PC-3 (cell line): ENCODE results near the gene CDAN1. TPM values are rescaled to one million over a fixed set of nuclear protein-coding genes. Genes with fewer than 3 reads are reported as not detected.

Source experiments
- ATAC-seq: fragments of 200-7000 bp; cut with Tn5 transposase; 2 replicates; pipeline ENCODE4 v1.9.1; 2020; ENCODE audit warnings: mild to moderate bottlenecking, moderate library complexity
- BruUV-seq: library from RNA; stranded (reverse); fragments of 400-500 nt; replicated peaks from 2 replicates; lab custom pipeline; 2021; lab: Mats Ljungman, UMichigan
- CTCF ChIA-PET: fragments of 300-600 bp; sonication (Branson Sonifier 250); formaldehyde crosslinking; loops from one replicate; lab custom pipeline; 2022; ENCODE audit warnings: antibody characterized with exemption; lab: Charles Lee
- POLR2A ChIA-PET: fragments of 300-600 bp; sonication (Branson Sonifier 250); formaldehyde crosslinking; loops from one replicate; lab custom pipeline; 2022; ENCODE audit warnings: antibody characterized with exemption; ENCODE audit not compliant: unreplicated experiment; lab: Charles Lee
- DNase-seq: peaks from one replicate; pipeline ENCODE4 v3.0.0-alpha.2; 2015
- H2AFZ ChIP-seq: fragments of 300-600 bp; sonication (generic); 2 replicates; pipeline ENCODE4 v1.6.0; 2016; ENCODE audit warnings: antibody characterized with exemption, low read length
- H3F3A ChIP-seq: fragments of 300-600 bp; sonication (generic); one replicate; pipeline ENCODE4 v1.6.0; 2017; ENCODE audit warnings: antibody characterized with exemption, low read length, control low read depth, mild to moderate bottlenecking; ENCODE audit not compliant: unreplicated experiment
- H3K27ac ChIP-seq: fragments of 300-600 bp; sonication (generic); 2 replicates; pipeline ENCODE4 v1.5.1; 2016; ENCODE audit warnings: mild to moderate bottlenecking, low read length
- H3K27me3 ChIP-seq: fragments of 300-600 bp; sonication (generic); 2 replicates; pipeline ENCODE4 v1.6.1; 2016; ENCODE audit warnings: low read length, mixed read lengths
- H3K36me3 ChIP-seq: fragments of 300-600 bp; sonication (generic); 2 replicates; pipeline ENCODE4 v1.6.1; 2016; ENCODE audit warnings: low read depth, mixed run types, low read length, mixed read lengths
- H3K4me1 ChIP-seq: fragments of 300-600 bp; sonication (generic); 2 replicates; pipeline ENCODE4 v1.5.1; 2016; ENCODE audit warnings: low read length; ENCODE audit not compliant: insufficient read depth
- H3K4me2 ChIP-seq: fragments of 300-600 bp; sonication (generic); 2 replicates; pipeline ENCODE4 v1.6.0; 2016; ENCODE audit warnings: low read length
- H3K4me3 ChIP-seq: fragments of 300-600 bp; sonication (generic); 2 replicates; pipeline ENCODE4 v1.5.1; 2016; ENCODE audit warnings: mild to moderate bottlenecking, low read length, mixed read lengths
- H3K79me2 ChIP-seq: fragments of 300-600 bp; sonication (generic); 2 replicates; pipeline ENCODE4 v1.6.1; 2017; ENCODE audit warnings: low read length, mixed read lengths
- H3K9ac ChIP-seq: fragments of 300-600 bp; sonication (generic); 2 replicates; pipeline ENCODE4 v1.6.0; 2016; ENCODE audit warnings: mild to moderate bottlenecking, low read length
- H3K9me2 ChIP-seq: fragments of 300-600 bp; sonication (generic); replicated peaks from 2 replicates; pipeline ENCODE4 v1.6.1; 2016; ENCODE audit warnings: mixed run types, low read length, mixed read lengths
- H3K9me3 ChIP-seq: fragments of 300-600 bp; sonication (generic); 2 replicates; pipeline ENCODE4 v1.6.1; 2016; ENCODE audit warnings: low read length, mixed read lengths
- H4K20me1 ChIP-seq: fragments of 300-600 bp; sonication (generic); 2 replicates; pipeline ENCODE4 v1.6.1; 2016; ENCODE audit warnings: low read length, mixed read lengths
- EZH2 ChIP-seq: fragments of 300-600 bp; sonication (generic); IDR thresholded peaks from one replicate; pipeline ENCODE4 v1.6.1; 2017; ENCODE audit warnings: antibody characterized with exemption, mild to moderate bottlenecking, low read length; ENCODE audit not compliant: unreplicated experiment
- EZH2phosphoT487 ChIP-seq: fragments of 300-600 bp; sonication (generic); IDR thresholded peaks from 2 replicates; pipeline ENCODE4 v1.6.1; 2018; ENCODE audit warnings: mild to moderate bottlenecking, antibody characterized with exemption, low read length, borderline replicate concordance
- intact Hi-C: fragments of 100-400 bp; cut with micrococcal nuclease; formaldehyde crosslinking; loops from 2 replicates; pipeline ENCODE4 v1.9.0; 2023
- total RNA-seq: library from RNA; depleted of rRNA; stranded (reverse); fragments of >200 nt; gene quantifications from 2 replicates; pipeline ENCODE4 v1.2.3, GENCODE V29; 2014
- TF ChIP-seq, protein P1 (sequence below): fragments of 300-600 bp; sonication (generic); conservative IDR thresholded peaks from 2 replicates; pipeline ENCODE4 v1.5.1; 2017; ENCODE audit warnings: antibody characterized with exemption, low read depth, mild to moderate bottlenecking, low read length

The CDAN1 gene
- total RNA-seq, 1 experiment from 2014 or later, result 38.6 TPM

DNA sequence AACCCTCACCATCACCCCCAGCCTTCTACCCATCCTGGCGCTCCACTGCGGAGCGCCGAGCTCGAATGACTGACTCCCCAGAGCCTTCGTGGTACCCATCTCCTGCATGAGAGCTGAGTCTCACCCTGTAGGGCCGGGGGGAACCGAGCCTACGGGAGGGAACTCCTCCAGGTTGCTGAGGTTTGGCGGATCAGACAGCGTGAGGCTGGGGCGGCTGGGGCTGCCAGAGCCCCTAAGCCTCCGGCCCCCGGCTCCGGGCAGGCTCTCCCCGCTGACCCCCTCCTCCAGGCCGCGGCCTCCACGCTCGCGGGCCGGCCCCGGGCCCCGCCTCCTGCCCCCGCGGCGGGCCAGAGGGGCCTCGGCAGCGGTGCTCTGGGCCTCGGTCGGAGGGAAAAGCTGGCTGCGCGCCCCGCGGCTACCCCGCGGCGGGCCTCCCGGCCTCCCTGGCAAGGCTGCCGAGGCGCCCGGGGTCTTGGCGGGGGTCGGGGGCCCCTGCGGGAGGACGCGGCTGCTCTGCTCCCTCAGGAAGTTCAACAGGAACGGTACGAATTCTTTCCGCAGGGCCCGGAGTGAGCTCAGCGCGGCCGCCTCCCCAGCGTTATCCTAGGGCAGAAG lies 643 bp downstream of the CDAN1 start:
- TF ChIP-seq, protein P1, sequence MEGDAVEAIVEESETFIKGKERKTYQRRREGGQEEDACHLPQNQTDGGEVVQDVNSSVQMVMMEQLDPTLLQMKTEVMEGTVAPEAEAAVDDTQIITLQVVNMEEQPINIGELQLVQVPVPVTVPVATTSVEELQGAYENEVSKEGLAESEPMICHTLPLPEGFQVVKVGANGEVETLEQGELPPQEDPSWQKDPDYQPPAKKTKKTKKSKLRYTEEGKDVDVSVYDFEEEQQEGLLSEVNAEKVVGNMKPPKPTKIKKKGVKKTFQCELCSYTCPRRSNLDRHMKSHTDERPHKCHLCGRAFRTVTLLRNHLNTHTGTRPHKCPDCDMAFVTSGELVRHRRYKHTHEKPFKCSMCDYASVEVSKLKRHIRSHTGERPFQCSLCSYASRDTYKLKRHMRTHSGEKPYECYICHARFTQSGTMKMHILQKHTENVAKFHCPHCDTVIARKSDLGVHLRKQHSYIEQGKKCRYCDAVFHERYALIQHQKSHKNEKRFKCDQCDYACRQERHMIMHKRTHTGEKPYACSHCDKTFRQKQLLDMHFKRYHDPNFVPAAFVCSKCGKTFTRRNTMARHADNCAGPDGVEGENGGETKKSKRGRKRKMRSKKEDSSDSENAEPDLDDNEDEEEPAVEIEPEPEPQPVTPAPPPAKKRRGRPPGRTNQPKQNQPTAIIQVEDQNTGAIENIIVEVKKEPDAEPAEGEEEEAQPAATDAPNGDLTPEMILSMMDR, result no peak
- ATAC-seq (peak; percentile 21), DNase-seq (peak; percentile 7)
- Histone ChIP-seq H3K79me2 (peaks cover 22% of the 10 kb centered on the region), H3K27ac (no peak overlapping the region), H3K4me1 (peaks cover 8% of the 10 kb centered on the region), H3K27me3 (no peaks in the 10 kb centered on the region), H3K4me2 (peak overlapping the region; percentile 91), H4K20me1 (no peaks in the 10 kb centered on the region), H3K9me2 (no peaks in the 10 kb centered on the region), H3F3A (no peaks in the 10 kb centered on the region), H3K4me3 (peak overlapping the region; percentile 97), H3K9ac (peak overlapping the region; percentile 81), H3K9me3 (no peaks in the 10 kb centered on the region), H3K36me3 (peaks cover 31% of the 10 kb centered on the region; the same call in 1 of the 2 replicates), H2AFZ (peak overlapping the region; percentile 97)
- no TSS peak for BruUV-seq
- POLR2A ChIA-PET, result no interaction called here
- intact Hi-C loops, result no loop called here
- CTCF ChIA-PET, result no interaction called here

DNA sequence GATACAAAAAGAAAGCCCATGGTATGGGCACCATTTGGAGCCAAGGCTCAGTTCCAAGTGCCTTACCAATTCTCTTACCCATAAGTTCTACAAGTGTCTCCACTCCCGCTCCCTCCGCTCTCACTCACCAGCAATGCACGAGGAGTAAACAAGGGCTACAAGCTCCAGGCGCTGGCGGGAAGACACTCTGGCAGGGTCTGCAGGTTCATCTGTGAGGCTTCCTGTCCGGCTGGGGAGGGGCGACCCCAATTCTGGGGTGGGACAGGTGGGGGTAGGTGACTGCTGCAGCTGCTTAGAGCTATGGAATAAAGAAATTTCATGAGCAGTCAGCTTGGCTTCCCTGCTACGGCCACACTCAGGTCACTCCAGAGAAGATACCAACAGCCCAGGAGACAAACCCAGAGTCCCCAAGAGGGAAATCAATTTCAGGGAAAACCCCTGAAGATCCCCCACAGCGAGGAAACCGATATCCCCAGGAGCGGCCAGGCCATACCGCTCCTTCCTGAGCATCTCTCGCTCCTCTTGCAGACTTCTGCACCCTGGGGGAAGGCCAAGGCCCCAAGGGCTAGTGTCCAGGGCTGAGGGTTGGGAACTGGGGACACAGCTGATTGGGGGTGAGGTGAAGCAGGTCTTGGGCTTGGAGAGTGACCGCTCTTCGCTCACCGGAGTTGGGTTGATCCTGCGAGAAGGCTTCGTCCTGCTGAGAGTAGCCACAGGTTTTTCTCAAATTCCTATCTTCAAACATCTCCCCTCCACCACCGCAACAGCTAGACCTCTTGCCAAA lies 1.4 kb downstream of the CDAN1 start:
- 0 out of 2 replicates have a peak overlapping the region, but pooled peaks have one; percentile 97 for H2AFZ ChIP-seq
- no peaks in the 10 kb centered on the region for H3F3A ChIP-seq
- ChIA-PET CTCF (interaction anchor here (1.6 kb wide), 1 partner anchor 191 kb away, joined by 4 read pairs; no protein-coding TSS in a partner anchor), POLR2A (no interaction called here)
- no peak for ATAC-seq
- no peaks in the 10 kb centered on the region for H3K27me3 ChIP-seq
- TF ChIP-seq EZH2, result no peak
- TF ChIP-seq EZH2phosphoT487, result no peak
- TF ChIP-seq, protein P1, result no peak
- peak overlapping the region; percentile 97 for H3K4me3 ChIP-seq
- H3K9me3 ChIP-seq, result no peaks in the 10 kb centered on the region
- H3K79me2 ChIP-seq, result peaks cover 22% of the 10 kb centered on the region
- peak overlapping the region; percentile 91 for H3K4me2 ChIP-seq
- H3K9ac ChIP-seq, result peak overlapping the region; percentile 81
- intact Hi-C loops, result no loop called here
- peaks cover 34% of the 10 kb centered on the region; the same call in 1 of the 2 replicates for H3K36me3 ChIP-seq
- no peak overlapping the region for H3K27ac ChIP-seq
- no peak for DNase-seq
- no peaks in the 10 kb centered on the region for H3K9me2 ChIP-seq
- H4K20me1 ChIP-seq, result no peaks in the 10 kb centered on the region
- TSS peak; percentile 43 for BruUV-seq
- H3K4me1 ChIP-seq, result peaks cover 8% of the 10 kb centered on the region
